ENCODE measurements around the gene NALCN.

The NALCN gene

GRCh38 chr13:101111894-101112293 is 304.4 kb downstream of the NALCN start:
- DNase-seq: no peak

- no peak for DNase-seq
Observed at GRCh38 chr13:101109005-101109404, 307.3 kb downstream of the NALCN start.

- DNase-seq: no peak
Observed at GRCh38 chr13:101098873-101099272, 317.4 kb downstream of the NALCN start.

GRCh38 chr13:101092985-101093384 is 323.3 kb downstream of the NALCN start:
- DNase-seq: no peak

GRCh38 chr13:101090287-101090686 is 326.0 kb downstream of the NALCN start:
- DNase-seq: no peak

GRCh38 chr13:101085551-101085950 is 330.8 kb downstream of the NALCN start:
- DNase-seq: no peak

GRCh38 chr13:101082441-101082840 is 333.9 kb downstream of the NALCN start:
- no peak for DNase-seq

GRCh38 chr13:101080616-101081015 is 335.7 kb downstream of the NALCN start:
- DNase-seq: no peak

GRCh38 chr13:101065329-101065728 is 351.0 kb downstream of the NALCN start:
- DNase-seq: no peak

- DNase-seq: no peak
Observed at GRCh38 chr13:101059793-101060192, 356.5 kb downstream of the NALCN start.

GRCh38 chr13:101058841-101059240 is 357.5 kb downstream of the NALCN start:
- no peak for DNase-seq

GRCh38 chr13:101053301-101054093 is 362.8 kb downstream of the NALCN start:
- DNase-seq: no peak

- no peak for DNase-seq
Observed at GRCh38 chr13:101049166-101049850, 367.0 kb downstream of the NALCN start.

- no peak for DNase-seq
Observed at GRCh38 chr13:101036546-101036945, 379.8 kb downstream of the NALCN start.

- no peak for DNase-seq
Observed at GRCh38 chr13:101035119-101035620, 381.1 kb downstream of the NALCN start.

- DNase-seq: no peak
Observed at GRCh38 chr13:101026736-101027398, 389.4 kb downstream of the NALCN start.

- no peak for DNase-seq
Observed at GRCh38 chr13:101026328-101026727, 390.0 kb downstream of the NALCN start.

- no peak for DNase-seq
Observed at GRCh38 chr13:101025925-101026324, 390.4 kb downstream of the NALCN start.

GRCh38 chr13:101025519-101025918 is 390.8 kb downstream of the NALCN start:
- no peak for DNase-seq

GRCh38 chr13:101019126-101019525 is 397.2 kb downstream of the NALCN start:
- DNase-seq: no peak

- no peak for DNase-seq
Observed at GRCh38 chr13:101018720-101019119, 397.6 kb downstream of the NALCN start.

- DNase-seq: no peak
Observed at GRCh38 chr13:101017123-101017872, 399.0 kb downstream of the NALCN start.

GRCh38 chr13:101016475-101016874 is 399.8 kb downstream of the NALCN start:
- DNase-seq: no peak
